ENCODE measurements around the gene GLDN. TPM values are rescaled to one million over a fixed set of nuclear protein-coding genes. Genes with fewer than 3 reads are reported as not detected.

GLDN gene
- 0.30 TPM for polyA plus RNA-seq (2013, experiment 1 of 2)
- polyA plus RNA-seq (2013, experiment 2 of 2), result 1.1 TPM

DNA sequence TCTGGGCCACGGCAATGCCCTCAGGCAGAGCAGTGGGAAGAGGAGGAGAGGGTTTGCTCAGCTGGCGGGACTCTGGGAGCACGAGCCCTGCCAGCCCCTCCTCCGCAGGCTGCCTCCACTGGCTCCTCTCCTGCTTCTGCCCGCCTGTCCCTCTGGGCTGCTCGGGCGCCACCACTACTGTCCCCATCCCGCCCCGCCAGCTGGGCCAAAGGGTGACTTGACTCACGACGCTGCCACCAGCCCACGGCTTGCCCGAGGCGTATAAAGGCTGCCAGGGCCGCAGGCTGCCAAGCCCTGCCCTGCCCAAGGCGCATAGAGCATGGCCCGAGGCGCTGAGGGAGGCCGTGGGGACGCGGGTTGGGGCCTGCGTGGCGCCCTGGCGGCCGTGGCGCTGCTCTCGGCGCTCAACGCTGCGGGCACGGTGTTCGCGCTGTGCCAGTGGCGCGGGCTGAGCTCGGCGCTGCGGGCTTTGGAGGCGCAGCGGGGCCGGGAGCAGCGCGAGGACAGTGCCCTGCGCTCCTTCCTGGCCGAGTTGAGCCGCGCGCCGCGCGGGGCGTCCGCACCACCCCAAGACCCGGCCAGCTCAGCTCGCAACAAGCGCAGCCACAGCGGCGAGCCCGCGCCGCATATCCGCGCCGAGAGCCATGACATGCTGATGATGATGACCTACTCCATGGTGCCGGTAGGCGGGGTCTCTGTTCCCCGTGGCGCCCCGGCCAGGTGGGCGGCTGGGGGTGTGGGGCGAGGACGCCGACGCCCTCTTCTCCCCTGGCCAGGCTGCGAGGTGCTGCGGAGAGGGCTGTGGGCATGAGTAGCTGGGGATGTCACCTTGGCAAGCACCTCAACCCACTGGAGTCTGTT is at the start of gene GLDN:
Gene GLDN, plus strand, starts transcription at position 290 of the 861 bp plus-strand sequence. Its CDS starts 30 bp downstream, at position 320.
- H3K36me3 ChIP-seq (ENCODE audit: insufficient read depth, low read length), result no peaks in the 10 kb centered on the region
- no peak within 1 kb of the TSS for H3K27ac ChIP-seq (ENCODE audit: low read depth, low read length)
- peak within 1 kb of the TSS; percentile 17 for H3K9ac ChIP-seq (ENCODE audit: low read depth, low read length)
- H3K4me1 ChIP-seq (ENCODE audit: insufficient read depth, low read length), result peaks cover 3% of the 10 kb centered on the region; the same call in 1 of the 2 replicates
- peaks cover 69% of the 10 kb centered on the region for H3K27me3 ChIP-seq (ENCODE audit: insufficient read depth, low read length)
- WGBS, result 6% methylated on average over 74 of the region's 76 CpGs
- H3K9me3 ChIP-seq (ENCODE audit: insufficient read depth, low read depth, low read length), result no peaks in the 10 kb centered on the region
- H3K4me3 ChIP-seq (ENCODE audit: low read length), result peak within 1 kb of the TSS; percentile 54

DNA sequence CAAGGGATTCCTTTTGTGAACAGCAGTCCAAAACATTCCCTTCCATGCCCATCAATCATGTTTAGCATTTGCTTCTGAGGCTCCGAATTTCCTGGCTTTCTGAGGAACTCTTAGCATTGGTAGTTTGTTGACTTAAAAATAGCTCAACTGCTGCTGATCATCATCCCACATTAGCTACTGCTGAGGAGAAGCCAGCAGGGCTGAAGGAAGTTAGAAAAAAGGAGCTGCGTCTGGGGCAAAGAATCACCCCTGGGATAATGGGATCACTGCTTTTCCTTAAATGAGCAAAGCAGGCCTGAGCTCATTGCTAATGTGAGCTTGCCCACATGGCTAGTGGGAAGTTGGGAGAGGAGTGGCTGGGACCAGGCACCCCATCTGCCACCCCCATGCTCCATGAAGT is 42.8 kb upstream of the GLDN start:
- H3K9ac ChIP-seq (ENCODE audit: low read depth, low read length), result no peak overlapping the region
- H3K4me1 ChIP-seq (ENCODE audit: insufficient read depth, low read length), result no peaks in the 10 kb centered on the region
- no peaks in the 10 kb centered on the region for H3K36me3 ChIP-seq (ENCODE audit: insufficient read depth, low read length)
- H3K27ac ChIP-seq (ENCODE audit: low read depth, low read length), result no peak overlapping the region
- no peaks in the 10 kb centered on the region for H3K9me3 ChIP-seq (ENCODE audit: insufficient read depth, low read depth, low read length)
- H3K4me3 ChIP-seq (ENCODE audit: low read length), result no peak overlapping the region
- H3K27me3 ChIP-seq (ENCODE audit: insufficient read depth, low read length), result no peaks in the 10 kb centered on the region
- WGBS, result 98% methylated on average over 2 of the region's 2 CpGs

DNA sequence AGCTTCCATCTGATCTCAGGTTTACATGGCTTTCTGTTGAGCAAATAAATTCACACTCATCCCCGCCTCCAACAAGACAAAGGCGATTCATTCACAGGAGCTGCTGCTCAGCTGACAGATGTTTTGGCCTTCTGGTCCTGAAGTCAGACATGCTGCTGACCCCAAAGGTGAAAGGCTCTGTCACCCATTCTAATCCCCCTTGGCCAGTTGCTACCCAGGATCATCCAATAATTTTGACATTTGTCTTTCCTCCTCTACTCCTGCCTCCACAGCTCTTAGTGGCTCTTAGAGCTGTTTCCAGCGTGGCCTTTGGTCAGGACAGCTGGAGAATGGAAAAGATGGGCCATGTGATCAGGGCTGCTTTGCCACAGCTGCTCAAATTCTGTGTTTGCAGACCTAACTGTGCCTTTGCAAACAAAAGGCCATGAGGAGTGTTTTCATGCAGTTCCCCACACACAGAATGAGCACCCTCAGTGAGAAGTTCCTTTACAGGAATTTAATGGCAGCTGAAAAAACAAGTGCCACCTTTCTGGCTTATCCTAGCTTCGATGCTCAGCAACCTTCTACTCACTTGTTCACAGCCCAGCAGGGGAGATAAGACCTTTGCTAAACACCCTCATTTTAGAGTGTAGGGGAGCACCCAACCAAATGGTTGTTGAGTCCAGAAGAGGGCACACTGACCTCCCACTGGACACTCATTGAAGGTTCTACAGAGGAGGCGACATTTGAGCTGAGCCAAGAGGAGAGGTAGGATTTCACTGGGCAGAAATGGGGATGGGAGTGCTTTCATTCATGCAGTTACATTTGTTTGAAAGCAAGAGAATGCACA is 42.1 kb upstream of the GLDN start:
- WGBS, result 94% methylated on average over 5 of the region's 5 CpGs
- Histone ChIP-seq H3K9me3 (ENCODE audit: insufficient read depth, low read depth, low read length) (no peaks in the 10 kb centered on the region), H3K27me3 (ENCODE audit: insufficient read depth, low read length) (no peaks in the 10 kb centered on the region), H3K36me3 (ENCODE audit: insufficient read depth, low read length) (no peaks in the 10 kb centered on the region), H3K27ac (ENCODE audit: low read depth, low read length) (no peak overlapping the region), H3K9ac (ENCODE audit: low read depth, low read length) (no peak overlapping the region), H3K4me1 (ENCODE audit: insufficient read depth, low read length) (no peaks in the 10 kb centered on the region), H3K4me3 (ENCODE audit: low read length) (no peak overlapping the region)

DNA sequence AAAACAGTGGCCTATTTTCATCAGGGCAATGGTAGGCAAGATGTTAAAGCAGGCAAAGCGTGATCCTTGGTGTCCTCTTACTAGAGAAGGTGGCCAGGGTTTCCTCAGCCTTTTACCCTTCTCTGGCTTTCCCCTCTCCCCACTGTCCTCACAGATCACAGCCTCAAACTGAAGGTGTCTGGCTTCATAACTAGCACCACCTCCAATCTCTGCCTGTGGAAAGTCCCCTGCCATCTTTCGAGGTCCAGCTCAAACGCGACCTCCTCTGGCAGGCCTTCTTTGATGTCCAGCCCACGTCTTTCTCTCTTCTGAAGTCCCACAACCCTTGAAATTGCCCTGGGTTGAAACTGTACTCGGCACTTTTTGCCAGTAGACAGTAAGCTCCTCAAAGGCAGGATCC is 39.0 kb upstream of the GLDN start:
- Histone ChIP-seq H3K36me3 (ENCODE audit: insufficient read depth, low read length) (no peaks in the 10 kb centered on the region), H3K9me3 (ENCODE audit: insufficient read depth, low read depth, low read length) (no peaks in the 10 kb centered on the region), H3K4me3 (ENCODE audit: low read length) (no peak overlapping the region), H3K4me1 (ENCODE audit: insufficient read depth, low read length) (no peaks in the 10 kb centered on the region), H3K27ac (ENCODE audit: low read depth, low read length) (no peak overlapping the region), H3K9ac (ENCODE audit: low read depth, low read length) (no peak overlapping the region), H3K27me3 (ENCODE audit: insufficient read depth, low read length) (no peaks in the 10 kb centered on the region)
- 93% methylated on average over 6 of the region's 6 CpGs for WGBS

DNA sequence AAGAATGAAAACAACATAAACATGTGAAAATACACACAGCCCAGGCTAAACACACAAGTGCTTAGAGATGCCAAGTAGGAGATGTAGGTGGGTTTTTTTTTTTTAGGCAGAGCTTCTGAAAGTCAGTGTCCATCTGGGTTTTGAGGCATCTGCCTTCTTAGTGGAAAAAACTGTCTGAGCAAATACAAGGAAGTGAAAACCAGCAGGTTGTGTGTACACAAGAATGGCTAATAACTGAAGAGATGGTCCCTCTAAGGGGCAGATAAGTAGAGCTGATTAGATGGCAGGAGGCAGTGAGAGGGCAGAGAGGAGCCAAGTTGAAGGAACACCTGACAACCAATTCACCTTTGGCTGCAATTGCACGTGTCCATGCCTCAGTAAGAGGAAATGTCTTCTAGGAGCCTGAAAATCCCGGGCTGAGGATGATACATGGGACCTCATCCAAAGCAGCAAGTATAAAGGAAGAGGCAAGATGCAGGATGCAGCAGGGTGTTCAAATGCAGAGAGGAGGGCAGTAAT is 37.9 kb upstream of the GLDN start:
- H3K9me3 ChIP-seq (ENCODE audit: insufficient read depth, low read depth, low read length), result no peaks in the 10 kb centered on the region
- H3K36me3 ChIP-seq (ENCODE audit: insufficient read depth, low read length), result no peaks in the 10 kb centered on the region
- H3K27ac ChIP-seq (ENCODE audit: low read depth, low read length), result no peak overlapping the region
- no peaks in the 10 kb centered on the region for H3K27me3 ChIP-seq (ENCODE audit: insufficient read depth, low read length)
- no peak overlapping the region for H3K4me3 ChIP-seq (ENCODE audit: low read length)
- 86% methylated on average over 2 of the region's 2 CpGs for WGBS
- H3K9ac ChIP-seq (ENCODE audit: low read depth, low read length), result no peak overlapping the region
- no peaks in the 10 kb centered on the region for H3K4me1 ChIP-seq (ENCODE audit: insufficient read depth, low read length)

DNA sequence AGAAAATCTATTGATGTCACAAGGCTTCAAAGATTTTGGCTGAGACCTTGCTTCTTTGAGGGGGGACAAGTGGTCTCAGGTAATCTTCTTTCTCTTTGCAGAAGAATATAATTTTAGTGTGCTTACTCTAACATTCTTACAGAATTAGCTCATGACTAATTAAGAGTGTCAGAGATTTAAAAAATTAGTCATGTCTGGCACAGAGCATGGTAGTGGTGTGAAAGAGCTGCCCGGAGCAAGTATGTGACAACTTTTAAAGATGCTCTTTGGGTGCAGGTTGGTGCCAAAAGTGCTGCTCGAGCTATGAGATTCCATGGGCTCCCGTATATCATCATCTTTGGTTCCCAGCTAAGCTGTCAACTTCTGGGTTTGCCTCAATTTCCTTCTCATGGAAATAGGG is 34.1 kb upstream of the GLDN start:
- Histone ChIP-seq H3K36me3 (ENCODE audit: insufficient read depth, low read length) (no peaks in the 10 kb centered on the region), H3K9ac (ENCODE audit: low read depth, low read length) (no peak overlapping the region), H3K9me3 (ENCODE audit: insufficient read depth, low read depth, low read length) (no peaks in the 10 kb centered on the region), H3K27ac (ENCODE audit: low read depth, low read length) (no peak overlapping the region), H3K4me3 (ENCODE audit: low read length) (no peak overlapping the region), H3K4me1 (ENCODE audit: insufficient read depth, low read length) (peaks cover 4% of the 10 kb centered on the region; the same call in 1 of the 2 replicates), H3K27me3 (ENCODE audit: insufficient read depth, low read length) (no peaks in the 10 kb centered on the region)
- WGBS, result 92% methylated on average over 3 of the region's 3 CpGs

DNA sequence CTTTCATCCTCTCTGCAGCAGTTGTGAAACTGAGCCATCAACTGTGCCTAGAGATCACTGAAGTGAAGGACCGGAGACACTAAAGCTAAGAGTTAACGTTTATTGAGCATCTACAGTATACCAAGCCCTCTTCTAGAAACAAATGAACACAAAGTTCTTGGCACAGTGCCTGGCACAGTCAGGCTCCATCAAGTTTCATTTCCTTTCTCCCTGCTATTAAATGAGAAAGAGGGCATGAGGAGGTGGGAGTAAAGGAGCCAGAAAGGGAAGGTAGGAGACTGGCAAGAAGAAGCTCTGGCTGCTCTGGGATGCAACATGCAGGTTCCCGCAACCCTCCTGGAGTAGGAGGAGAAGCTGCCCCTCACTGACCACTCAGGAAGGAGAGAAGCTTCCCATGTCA is 33.6 kb upstream of the GLDN start:
- Histone ChIP-seq H3K9ac (ENCODE audit: low read depth, low read length) (no peak overlapping the region), H3K27me3 (ENCODE audit: insufficient read depth, low read length) (no peaks in the 10 kb centered on the region), H3K27ac (ENCODE audit: low read depth, low read length) (no peak overlapping the region), H3K9me3 (ENCODE audit: insufficient read depth, low read depth, low read length) (no peaks in the 10 kb centered on the region), H3K4me3 (ENCODE audit: low read length) (no peak overlapping the region), H3K36me3 (ENCODE audit: insufficient read depth, low read length) (no peaks in the 10 kb centered on the region), H3K4me1 (ENCODE audit: insufficient read depth, low read length) (peaks cover 4% of the 10 kb centered on the region; the same call in 1 of the 2 replicates)
- WGBS, result 97% methylated on average over 3 of the region's 3 CpGs

DNA sequence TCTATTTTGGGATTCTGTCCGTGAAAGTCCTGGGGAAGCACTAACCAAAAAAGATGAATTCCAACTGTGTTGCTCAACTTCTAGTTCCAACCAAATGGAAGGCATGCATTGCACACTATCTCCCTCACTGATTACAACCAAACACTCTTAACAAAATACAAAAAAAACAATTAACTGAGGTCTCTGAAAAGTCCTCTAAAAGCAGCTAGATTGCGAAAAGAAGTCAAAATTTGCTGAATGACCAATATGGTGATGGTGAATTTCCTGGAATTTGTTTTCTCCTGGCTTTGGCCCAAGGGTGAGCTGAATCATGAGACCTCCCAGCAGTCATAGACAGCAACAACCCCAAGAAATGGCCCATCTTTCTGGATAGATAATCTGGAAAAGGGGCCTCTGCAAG is 31.4 kb upstream of the GLDN start:
- peaks cover 4% of the 10 kb centered on the region; the same call in 1 of the 2 replicates for H3K4me1 ChIP-seq (ENCODE audit: insufficient read depth, low read length)

DNA sequence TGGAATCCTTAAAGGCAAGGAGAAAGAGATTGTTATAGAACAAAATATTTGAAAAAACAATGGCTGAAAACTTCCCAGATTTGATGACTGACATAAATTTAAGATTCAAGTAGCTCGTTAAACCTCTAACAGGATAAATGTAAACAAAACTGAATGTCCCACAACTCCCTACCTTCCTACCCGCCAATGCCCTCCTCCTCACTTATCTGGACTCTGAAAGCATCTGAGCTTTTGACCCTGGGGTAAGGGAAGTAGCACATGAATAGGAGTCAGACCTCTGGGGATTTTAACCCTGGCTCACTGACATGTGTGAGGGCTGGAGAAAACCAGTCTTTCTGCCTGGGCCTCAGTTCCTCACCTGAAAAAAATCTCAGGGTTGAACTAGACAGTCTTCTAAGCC is 29.9 kb upstream of the GLDN start:
- peaks cover 4% of the 10 kb centered on the region; the same call in 1 of the 2 replicates for H3K4me1 ChIP-seq (ENCODE audit: insufficient read depth, low read length)
- no peaks in the 10 kb centered on the region for H3K27me3 ChIP-seq (ENCODE audit: insufficient read depth, low read length)
- no peaks in the 10 kb centered on the region for H3K9me3 ChIP-seq (ENCODE audit: insufficient read depth, low read depth, low read length)
- H3K9ac ChIP-seq (ENCODE audit: low read depth, low read length), result no peak overlapping the region
- H3K36me3 ChIP-seq (ENCODE audit: insufficient read depth, low read length), result no peaks in the 10 kb centered on the region
- H3K4me3 ChIP-seq (ENCODE audit: low read length), result no peak overlapping the region
- H3K27ac ChIP-seq (ENCODE audit: low read depth, low read length), result no peak overlapping the region
- WGBS, result 85% methylated on average over 2 of the region's 2 CpGs

More for the DNA sequence above, 31.4 kb upstream of the GLDN start:
- H3K4me3 ChIP-seq (ENCODE audit: low read length), result no peak overlapping the region
- 93% methylated on average over 2 of the region's 2 CpGs for WGBS
- no peak overlapping the region for H3K27ac ChIP-seq (ENCODE audit: low read depth, low read length)
- H3K36me3 ChIP-seq (ENCODE audit: insufficient read depth, low read length), result no peaks in the 10 kb centered on the region
- no peaks in the 10 kb centered on the region for H3K27me3 ChIP-seq (ENCODE audit: insufficient read depth, low read length)
- no peaks in the 10 kb centered on the region for H3K9me3 ChIP-seq (ENCODE audit: insufficient read depth, low read depth, low read length)
- H3K9ac ChIP-seq (ENCODE audit: low read depth, low read length), result no peak overlapping the region

DNA sequence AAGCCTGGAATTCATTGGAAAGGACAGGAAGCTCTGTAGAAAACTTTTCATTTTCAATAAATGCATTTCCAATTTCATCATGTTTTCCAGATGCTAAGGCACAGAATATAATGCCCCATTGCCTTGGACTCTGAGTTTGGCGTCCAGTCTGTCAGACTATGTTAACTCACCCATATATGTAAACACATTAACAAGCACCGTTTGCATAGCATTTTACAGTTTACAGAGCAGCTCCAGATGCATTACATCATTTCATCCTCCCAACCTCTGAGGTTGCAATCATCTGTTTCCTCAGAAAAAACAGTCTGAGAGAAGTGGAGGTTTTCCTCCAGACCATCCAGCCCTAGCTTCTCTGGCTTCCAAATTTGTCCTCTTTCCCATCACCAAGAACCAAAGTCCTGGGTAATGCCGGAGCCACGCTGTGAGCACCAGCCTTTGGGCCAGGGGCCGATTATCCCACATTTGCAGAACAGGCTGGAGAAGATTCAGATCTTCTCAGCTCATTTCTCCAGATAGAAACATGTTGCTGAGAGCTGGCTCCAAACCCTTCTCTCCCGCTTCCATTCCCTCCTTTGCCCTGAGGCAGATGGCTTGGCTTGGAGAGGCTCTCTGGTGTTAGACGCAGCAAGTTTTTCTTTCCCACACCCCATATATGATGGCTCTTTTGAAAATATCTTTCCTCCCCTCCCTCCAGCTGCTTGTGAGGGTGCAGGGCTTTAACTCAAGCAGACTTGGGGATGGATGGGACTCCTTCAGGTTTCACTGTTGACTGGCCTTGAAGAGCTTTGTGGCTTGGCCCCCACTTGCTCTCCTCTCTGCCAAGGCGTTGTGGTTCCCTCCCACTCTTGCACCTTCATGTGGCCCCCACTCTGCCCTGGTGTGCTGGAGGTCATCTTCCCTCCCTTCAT is 29.0 kb upstream of the GLDN start:
- H3K9ac ChIP-seq (ENCODE audit: low read depth, low read length), result no peak overlapping the region

More for the DNA sequence above, 29.0 kb upstream of the GLDN start:
- peaks cover 4% of the 10 kb centered on the region; the same call in 1 of the 2 replicates for H3K4me1 ChIP-seq (ENCODE audit: insufficient read depth, low read length)
- no peaks in the 10 kb centered on the region for H3K27me3 ChIP-seq (ENCODE audit: insufficient read depth, low read length)
- H3K27ac ChIP-seq (ENCODE audit: low read depth, low read length), result no peak overlapping the region
- H3K4me3 ChIP-seq (ENCODE audit: low read length), result no peak overlapping the region
- H3K9me3 ChIP-seq (ENCODE audit: insufficient read depth, low read depth, low read length), result no peaks in the 10 kb centered on the region
- H3K36me3 ChIP-seq (ENCODE audit: insufficient read depth, low read length), result no peaks in the 10 kb centered on the region
- 92% methylated on average over 8 of the region's 8 CpGs for WGBS

Data from HUES64 (cell line).